H1 (cell line): ENCODE results near the gene CDKL1.

Experiments
- BRCA1 ChIP-seq: IDR thresholded peaks from 2 replicates; pipeline ENCODE4 v1.6.1; 2012; ENCODE audit warnings: low read depth, low read length, improper control_type of control experiment
- CBX8 ChIP-seq: fragments of 300-800, 300-1000 bp; sonication (generic); IDR thresholded peaks from 2 replicates; pipeline ENCODE4 v1.7.1; 2016; ENCODE audit warnings: low read depth, low read length, borderline replicate concordance
- CHD2 ChIP-seq: IDR thresholded peaks from 2 replicates; pipeline ENCODE4 v1.6.1; 2012; ENCODE audit warnings: low read length, improper control_type of control experiment
- EZH2 ChIP-seq: fragments of 200-600 bp; sonication (generic); IDR thresholded peaks from 2 replicates; pipeline ENCODE4 v1.7.1; 2012; ENCODE audit warnings: low read depth, mild to moderate bottlenecking, moderate library complexity, low read length, inconsistent platforms; ENCODE audit not compliant: severe bottlenecking
- NRF1 ChIP-seq: IDR thresholded peaks from 2 replicates; pipeline ENCODE4 v1.6.1; 2011; ENCODE audit warnings: mild to moderate bottlenecking, low read depth, low read length, improper control_type of control experiment
- POLR2A ChIP-seq, 2 experiments: IDR thresholded peaks; 1 replicate in 1 of 2; 2 replicates in 1 of 2; pipeline ENCODE4 v1.6.1; 2011; ENCODE audit warnings: low read depth in 2 of 2, low read length in 2 of 2, mild to moderate bottlenecking in 2 of 2; ENCODE audit errors: control extremely low read depth in 1 of 2
- POLR2AphosphoS5 ChIP-seq: IDR thresholded peaks from 2 replicates; pipeline ENCODE4 v1.6.1; 2011; ENCODE audit warnings: low read depth, low read length
- SIN3A ChIP-seq, 2 experiments: IDR thresholded peaks in 1 of 2; conservative IDR thresholded peaks in 1 of 2; 2 replicates each; pipeline ENCODE4 v1.6.1; 2011 to 2012; ENCODE audit warnings: low read length in 2 of 2, improper control_type of control experiment in 1 of 2, low read depth in 1 of 2, mild to moderate bottlenecking in 1 of 2
- TAF1 ChIP-seq: IDR thresholded peaks from 2 replicates; pipeline ENCODE4 v1.6.1; 2011; ENCODE audit warnings: mild to moderate bottlenecking, low read depth, low read length
- YY1 ChIP-seq: IDR thresholded peaks from 2 replicates; pipeline ENCODE4 v1.6.1; 2011; ENCODE audit warnings: low read depth, mild to moderate bottlenecking, low read length
- TF ChIP-seq, protein P1 (sequence below), 3 experiments: IDR thresholded peaks; 1 replicate in 2 of 3; 2 replicates in 1 of 3; pipeline versions ENCODE4 v1.5.1 to v1.6.1; 2011; ENCODE audit warnings: low read length in 3 of 3, mild to moderate bottlenecking in 3 of 3, inconsistent platforms in 2 of 3, low read depth in 1 of 3, moderate library complexity in 1 of 3; ENCODE audit not compliant: insufficient read depth in 1 of 3; ENCODE audit errors: control extremely low read depth in 1 of 3
- TF ChIP-seq, protein P2 (sequence below): IDR thresholded peaks from 2 replicates; pipeline ENCODE4 v1.6.1; 2011; ENCODE audit warnings: low read depth, mild to moderate bottlenecking, low read length; ENCODE audit not compliant: insufficient read depth

DNA sequence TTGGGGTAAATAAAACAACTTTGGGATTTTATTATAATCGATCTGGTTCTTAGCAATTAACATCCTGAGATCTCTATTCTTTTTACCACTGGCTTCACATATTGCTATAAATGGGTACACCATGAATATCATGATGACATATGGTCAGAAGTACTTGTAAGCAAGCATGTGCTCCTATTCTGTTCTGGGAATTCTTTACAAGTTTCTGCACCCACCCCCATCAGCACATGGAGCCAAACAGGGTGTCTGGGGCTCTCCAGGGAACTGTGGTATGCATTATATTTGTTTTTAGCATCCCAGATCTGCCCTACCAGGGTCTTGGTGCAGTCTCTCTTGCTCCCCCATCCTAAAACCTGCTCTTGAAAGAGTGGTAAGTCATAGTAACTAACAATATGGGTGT is 53.2 kb downstream of the CDKL1 start:
- TF ChIP-seq BRCA1: no peak
- no peak for TF ChIP-seq YY1
- TF ChIP-seq, protein P1, sequence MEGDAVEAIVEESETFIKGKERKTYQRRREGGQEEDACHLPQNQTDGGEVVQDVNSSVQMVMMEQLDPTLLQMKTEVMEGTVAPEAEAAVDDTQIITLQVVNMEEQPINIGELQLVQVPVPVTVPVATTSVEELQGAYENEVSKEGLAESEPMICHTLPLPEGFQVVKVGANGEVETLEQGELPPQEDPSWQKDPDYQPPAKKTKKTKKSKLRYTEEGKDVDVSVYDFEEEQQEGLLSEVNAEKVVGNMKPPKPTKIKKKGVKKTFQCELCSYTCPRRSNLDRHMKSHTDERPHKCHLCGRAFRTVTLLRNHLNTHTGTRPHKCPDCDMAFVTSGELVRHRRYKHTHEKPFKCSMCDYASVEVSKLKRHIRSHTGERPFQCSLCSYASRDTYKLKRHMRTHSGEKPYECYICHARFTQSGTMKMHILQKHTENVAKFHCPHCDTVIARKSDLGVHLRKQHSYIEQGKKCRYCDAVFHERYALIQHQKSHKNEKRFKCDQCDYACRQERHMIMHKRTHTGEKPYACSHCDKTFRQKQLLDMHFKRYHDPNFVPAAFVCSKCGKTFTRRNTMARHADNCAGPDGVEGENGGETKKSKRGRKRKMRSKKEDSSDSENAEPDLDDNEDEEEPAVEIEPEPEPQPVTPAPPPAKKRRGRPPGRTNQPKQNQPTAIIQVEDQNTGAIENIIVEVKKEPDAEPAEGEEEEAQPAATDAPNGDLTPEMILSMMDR (IDR thresholded peaks at IDR 0.05; ENCODE audit: control extremely low read depth in 1 of 3, insufficient read depth in 1 of 3, low read depth in 1 of 3, low read length in 3 of 3): no peak
- no peak for TF ChIP-seq TAF1
- no peak for TF ChIP-seq POLR2A (IDR thresholded peaks at IDR 0.05; ENCODE audit: control extremely low read depth in 1 of 2, low read depth in 2 of 2, low read length in 2 of 2)
- TF ChIP-seq, protein P2, sequence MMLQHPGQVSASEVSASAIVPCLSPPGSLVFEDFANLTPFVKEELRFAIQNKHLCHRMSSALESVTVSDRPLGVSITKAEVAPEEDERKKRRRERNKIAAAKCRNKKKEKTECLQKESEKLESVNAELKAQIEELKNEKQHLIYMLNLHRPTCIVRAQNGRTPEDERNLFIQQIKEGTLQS: no peak
- TF ChIP-seq EZH2: no peak
- TF ChIP-seq POLR2AphosphoS5: no peak
- TF ChIP-seq CHD2: no peak
- no peak for TF ChIP-seq CBX8
- no peak for TF ChIP-seq NRF1
- TF ChIP-seq SIN3A (conservative IDR thresholded peaks at IDR 0.05 in 1 of 2, IDR thresholded peaks at IDR 0.05 in 1 of 2; ENCODE audit: low read depth in 1 of 2, low read length in 2 of 2): no peak
